Esophagus squamous epithelium (tissue), 4 donors: ENCODE measurements around the gene PPP2R5C.

ENCODE experiments used
- CTCF ChIP-seq, 6 experiments: fragments of 450-650 bp in 4 of 6; fragments of 200-600 bp in 2 of 6; sonication (generic) in 2 of 6; IDR thresholded peaks; one replicate each; pipeline ENCODE4 v1.5.1; 2016 to 2019; ENCODE audit warnings: antibody characterized with exemption in 6 of 6, mild to moderate bottlenecking in 4 of 6, moderate library complexity in 4 of 6
- POLR2A ChIP-seq, 4 donors: fragments of 450-650 bp; IDR thresholded peaks; one replicate each; pipeline ENCODE4 v1.6.1; 2017; ENCODE audit warnings: antibody characterized with exemption in 4 of 4, mild to moderate bottlenecking in 4 of 4, moderate library complexity in 3 of 4

- TF ChIP-seq CTCF (IDR thresholded peaks at IDR 0.05) (no peak), POLR2A (IDR thresholded peaks at IDR 0.05) (no peak)
Measured at GRCh38 chr14:101932673-101933072, 171.2 kb downstream of the PPP2R5C start.
